Measurements from ENCODE around the gene UGP2.
"Not testable (repeated sequence)": the region's sequence is repeated elsewhere in the genome, so short reads cannot be mapped to it uniquely, and the experiment has no call there.

UGP2 gene

DNA sequence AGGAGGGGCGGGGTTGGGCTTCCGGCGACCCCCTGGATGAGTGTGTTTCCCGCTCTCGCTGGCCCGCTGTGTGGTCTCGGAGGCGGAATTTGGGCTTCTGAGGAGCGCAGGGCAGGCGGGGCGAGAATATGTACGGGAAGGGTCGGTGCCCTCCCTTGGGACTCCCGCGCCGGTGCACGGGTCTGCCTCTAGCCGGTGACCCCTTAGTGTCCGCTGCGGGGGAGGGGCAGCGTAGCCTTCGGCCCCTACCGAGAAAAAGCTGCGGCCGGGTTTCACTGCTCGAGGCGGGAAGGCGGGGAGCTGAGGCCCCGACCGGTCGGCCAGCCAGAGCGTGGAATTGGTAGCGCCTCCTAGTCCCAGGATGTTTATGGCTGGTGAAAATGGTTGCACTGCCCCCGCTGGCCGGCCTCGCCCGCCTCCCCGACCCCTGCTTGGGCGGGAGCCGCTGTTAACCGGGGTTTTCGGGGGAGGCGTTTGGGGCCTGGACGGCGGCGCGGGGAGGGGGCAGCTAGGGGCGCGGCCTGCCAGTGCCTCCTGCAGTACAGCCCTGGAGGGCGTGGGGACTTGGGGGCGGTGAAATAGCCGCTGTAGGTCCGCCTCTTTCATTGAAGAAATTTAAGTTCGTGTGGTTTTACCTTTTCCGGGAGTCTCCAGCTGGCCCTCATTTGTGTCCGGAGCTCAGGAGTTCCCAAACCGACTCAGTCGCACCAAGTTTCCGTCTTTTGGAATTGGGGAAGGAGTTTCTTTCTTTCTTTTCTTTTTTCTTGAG lies at the start of gene UGP2:
UGP2 (plus strand) TSS at position 643 of the 769 bp plus-strand sequence. CDS start 290 bp downstream, outside the sequence.
- peak; percentile 90 for DNase-seq (ENCODE audit: low spot score)

DNA sequence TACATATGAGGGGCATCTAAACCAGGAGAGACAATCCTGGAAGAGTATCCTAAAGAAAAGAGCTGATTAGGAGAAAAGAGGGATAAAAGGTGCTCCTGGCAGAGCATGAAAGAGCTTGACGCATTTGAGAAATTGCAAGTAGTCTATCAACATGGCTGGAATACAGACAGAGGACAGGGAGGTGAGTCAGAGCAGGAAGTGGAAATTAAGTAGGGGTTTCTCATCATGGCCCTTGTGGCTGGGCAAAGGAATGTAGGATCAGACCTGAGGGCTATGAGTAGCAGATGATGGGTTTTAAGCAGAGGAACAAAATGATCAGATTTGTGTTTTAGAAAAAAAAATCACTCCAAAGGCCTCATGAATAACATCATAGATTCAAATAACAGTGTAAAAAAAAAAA lies 49.2 kb upstream of the UGP2 start:
- peak; percentile 71 for DNase-seq (ENCODE audit: low spot score)

- no peak for DNase-seq (ENCODE audit: low spot score)
Observed at GRCh38 chr2:63796366-63796765, 45.3 kb upstream of the UGP2 start.

DNA sequence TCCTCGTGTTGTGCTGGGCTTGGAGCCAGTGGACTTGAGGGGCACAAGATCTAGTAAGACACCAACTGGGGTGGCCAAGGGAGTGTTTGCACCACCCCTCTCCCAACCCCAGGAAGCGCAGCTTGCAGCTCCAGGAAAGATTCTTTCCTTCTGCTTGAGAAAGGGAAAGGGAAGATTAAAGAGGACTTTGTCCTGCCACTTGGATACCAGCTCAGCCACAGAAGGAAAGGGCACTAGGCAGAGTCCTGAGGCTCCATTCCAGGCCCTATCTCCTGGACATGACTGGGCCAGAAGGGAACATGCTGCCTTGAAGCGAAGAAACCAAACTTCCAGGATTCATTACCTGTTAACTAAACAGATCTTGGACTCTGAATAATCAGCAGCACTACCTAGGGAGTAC lies 44.9 kb upstream of the UGP2 start:
- DNase-seq (ENCODE audit: low spot score) = no peak

GRCh38 chr2:63801455-63801854 lies 40.2 kb upstream of the UGP2 start:
- no peak for DNase-seq (ENCODE audit: low spot score)

DNA sequence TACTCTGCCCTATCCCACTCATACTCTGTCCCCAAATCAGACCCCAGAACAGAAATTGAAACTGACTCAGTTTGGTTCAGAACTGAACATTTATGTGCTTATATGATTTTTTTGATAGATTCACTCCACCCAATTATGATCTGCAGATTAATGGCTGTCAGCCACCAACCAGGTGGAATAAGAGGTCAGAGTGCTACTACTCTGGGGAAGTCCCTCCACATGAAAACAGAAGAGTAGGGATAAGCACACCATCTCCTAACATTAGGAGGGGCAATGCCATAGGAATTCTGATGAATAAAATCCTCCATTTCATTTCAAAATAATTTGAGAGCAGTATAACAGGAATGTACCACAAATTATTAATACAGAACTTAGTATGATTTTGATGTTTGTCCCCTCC lies 36.3 kb upstream of the UGP2 start:
- no peak for DNase-seq (ENCODE audit: low spot score)

DNA sequence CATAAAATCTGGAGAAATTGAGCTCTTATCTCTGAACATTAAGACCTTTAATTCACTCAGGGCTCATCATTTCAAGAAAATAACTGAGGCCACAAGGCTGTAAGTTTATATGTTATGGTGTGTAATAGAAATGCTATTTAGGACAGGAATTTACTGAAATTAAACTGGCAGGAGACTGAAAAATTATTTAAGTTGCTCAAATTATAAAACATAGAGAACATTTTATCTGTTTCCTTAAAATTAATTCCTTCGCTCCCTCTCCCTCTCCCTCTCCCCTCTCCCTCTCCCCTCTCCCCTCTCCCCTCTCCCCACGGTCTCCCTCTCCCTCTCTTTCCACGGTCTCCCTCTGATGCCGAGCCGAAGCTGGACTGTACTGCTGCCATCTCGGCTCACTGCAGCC lies 33.7 kb upstream of the UGP2 start:
- not testable (repeated sequence) for DNase-seq (ENCODE audit: low spot score)

- DNase-seq (ENCODE audit: low spot score) = not testable (repeated sequence)
Observed at GRCh38 chr2:63808911-63809310, 32.8 kb upstream of the UGP2 start.

DNA sequence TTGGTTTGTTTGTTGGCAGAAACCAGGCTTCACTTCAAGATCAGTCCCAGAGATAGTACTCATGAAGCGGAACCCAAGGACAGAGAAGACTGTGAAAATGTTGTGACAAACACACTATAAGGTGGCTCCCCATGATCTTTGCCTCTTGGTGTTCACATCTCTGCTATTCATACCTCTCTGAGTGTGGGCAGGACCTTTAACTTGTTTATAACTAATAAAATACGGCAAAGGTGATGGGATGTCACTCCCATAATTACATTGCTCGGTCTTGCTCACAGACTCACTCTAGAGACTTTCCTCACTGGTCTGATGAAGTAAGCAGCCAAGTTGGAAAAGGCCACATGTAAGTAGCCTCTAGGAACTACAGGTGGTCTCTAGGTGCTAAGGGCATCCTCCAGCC lies 30.6 kb upstream of the UGP2 start:
- no peak for DNase-seq (ENCODE audit: low spot score)

GRCh38 chr2:63811870-63812269 lies 29.8 kb upstream of the UGP2 start:
- DNase-seq (ENCODE audit: low spot score) = not testable (repeated sequence)

DNA sequence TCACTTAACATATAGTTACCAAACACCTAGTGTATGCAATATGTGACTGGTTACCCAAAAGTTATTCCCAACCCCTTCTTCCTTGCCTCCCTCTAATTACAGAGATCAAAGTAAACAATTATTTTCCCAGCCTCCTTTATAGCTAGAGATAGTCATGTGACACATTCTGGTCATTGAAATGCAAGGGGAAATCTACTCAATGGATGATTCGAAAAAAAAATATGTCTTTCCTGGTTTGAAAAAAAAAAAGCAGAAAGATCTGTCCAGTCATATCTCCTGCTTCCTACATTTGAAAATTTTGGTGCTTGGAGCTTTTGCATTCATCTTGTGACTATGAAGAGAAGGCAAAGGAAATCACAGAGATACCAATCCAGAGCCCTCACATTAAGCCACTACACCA lies 27.6 kb upstream of the UGP2 start:
- no peak for DNase-seq (ENCODE audit: low spot score)

DNA sequence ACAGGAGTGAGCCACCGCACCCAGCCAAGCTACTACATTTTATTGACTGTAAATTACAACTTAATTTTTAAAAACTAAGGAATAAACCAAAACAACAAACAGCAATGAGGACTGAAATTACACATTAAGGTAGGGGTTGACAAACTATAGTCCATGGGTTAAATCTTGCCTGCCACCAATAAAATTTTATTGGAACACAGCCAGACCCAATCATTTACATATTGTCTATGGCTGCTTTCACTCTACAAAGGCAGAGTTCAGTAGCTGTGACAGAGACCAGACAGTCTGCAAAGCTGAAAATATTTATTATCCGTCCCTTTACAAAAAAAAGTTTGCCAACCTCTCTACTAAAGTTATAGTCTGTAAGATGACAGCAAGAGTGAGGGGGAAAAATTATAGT lies 24.3 kb upstream of the UGP2 start:
- DNase-seq (ENCODE audit: low spot score) = no peak

DNA sequence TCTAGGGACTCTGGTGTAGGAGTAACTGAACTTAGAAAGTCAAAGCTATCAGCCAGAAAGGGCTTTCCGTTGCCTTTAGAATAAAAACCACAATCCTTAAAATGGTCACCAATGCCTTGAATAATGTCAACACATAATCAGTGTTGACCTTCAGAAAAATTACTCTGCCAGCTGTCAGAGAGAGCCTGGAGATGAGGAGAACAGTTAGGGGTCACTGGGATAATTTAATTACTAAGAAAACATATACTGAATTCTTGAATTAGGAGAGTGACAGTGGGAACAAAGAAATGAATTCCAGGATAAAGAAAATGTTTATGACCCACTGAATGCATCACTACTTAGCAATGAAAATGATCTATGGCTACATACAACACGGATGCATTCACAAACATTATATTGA lies 23.4 kb upstream of the UGP2 start:
- no peak for DNase-seq (ENCODE audit: low spot score)

- no peak for DNase-seq (ENCODE audit: low spot score)
Observed at GRCh38 chr2:63819256-63819655, 22.4 kb upstream of the UGP2 start.

- DNase-seq (ENCODE audit: low spot score) = peak; percentile 41
Observed at GRCh38 chr2:63819765-63820717, 21.7 kb upstream of the UGP2 start.

DNA sequence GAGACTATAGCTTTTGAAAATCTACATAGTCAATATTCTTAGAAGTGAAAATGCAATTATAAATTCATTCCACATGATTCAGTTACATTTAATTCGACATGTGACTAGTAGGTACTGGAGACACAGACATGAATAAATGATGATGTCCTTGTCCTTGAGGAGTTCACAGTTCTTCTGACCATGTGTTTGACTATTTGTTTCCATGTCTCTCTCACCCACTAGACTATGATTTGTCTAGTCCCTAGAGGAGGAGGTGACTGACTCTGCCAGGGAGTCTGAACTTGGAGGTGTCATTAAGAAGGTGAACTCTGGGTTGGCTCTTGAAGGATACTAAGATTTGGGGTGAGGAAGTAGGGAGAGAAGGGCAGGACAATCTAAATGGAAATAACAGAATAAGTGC lies 20.7 kb upstream of the UGP2 start:
- no peak for DNase-seq (ENCODE audit: low spot score)

DNA sequence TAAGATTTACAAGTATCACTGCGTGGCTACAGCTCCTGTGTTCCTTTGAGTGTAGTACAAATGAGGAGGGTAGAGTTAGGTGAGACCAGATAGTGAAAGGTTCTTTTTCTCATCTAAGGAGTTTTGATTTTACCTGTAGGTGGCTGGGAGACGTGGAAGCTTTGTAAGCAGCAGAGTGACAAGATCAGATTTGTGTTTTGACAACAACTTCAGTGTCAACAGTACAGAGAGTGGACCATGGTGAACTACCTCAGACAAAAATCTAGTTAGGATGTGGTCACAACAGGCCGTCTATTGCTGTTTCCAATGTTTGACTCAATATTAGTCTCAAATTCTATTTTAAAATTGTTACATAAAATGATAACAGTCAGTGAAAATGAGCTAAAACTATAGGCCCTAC lies 20.3 kb upstream of the UGP2 start:
- no peak for DNase-seq (ENCODE audit: low spot score)

GRCh38 chr2:63822478-63822877 lies 19.2 kb upstream of the UGP2 start:
- no peak for DNase-seq (ENCODE audit: low spot score)

DNA sequence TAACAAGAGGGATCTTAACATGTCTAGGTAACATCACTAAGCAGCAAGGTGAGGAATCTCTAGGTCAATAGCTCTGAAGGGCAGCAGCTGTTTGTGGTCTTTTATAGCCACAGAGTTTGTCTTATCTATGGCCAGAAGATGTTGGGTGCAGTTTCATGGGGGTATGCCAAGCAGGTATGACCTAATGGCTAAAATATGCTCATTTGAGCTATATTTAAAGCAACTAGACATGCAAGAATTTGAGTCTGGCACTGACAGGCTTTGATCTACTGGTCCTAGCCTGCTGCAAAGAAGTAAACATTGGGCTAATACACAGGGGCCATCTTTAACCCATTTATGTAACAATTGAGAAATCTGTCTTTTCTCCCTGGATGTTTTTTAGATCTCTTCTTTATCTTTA lies 13.9 kb upstream of the UGP2 start:
- DNase-seq (ENCODE audit: low spot score) = peak; percentile 67

DNA sequence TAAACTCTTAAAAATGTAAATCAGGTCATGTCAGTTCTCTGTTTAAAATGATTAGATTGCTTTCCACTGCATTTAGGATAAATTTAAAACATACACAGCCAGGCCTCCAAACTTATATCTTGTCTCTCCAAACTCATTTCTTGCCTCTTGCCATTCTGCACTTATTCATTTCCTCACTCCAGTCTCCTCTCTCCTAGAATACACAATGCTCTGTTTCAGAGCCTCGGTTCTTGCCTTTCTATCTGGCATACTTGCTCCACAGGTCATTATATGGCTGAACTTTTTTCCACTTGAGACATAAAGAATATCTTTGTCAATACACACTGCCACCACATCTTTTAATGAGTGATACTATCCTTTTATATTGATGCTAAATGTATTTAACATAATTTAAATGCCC lies 10.5 kb upstream of the UGP2 start:
- no peak for DNase-seq (ENCODE audit: low spot score)

- DNase-seq (ENCODE audit: low spot score) = no peak
Observed at GRCh38 chr2:63834401-63834800, 7.3 kb upstream of the UGP2 start.

- DNase-seq (ENCODE audit: low spot score) = no peak
Observed at GRCh38 chr2:63837036-63837594, 4.6 kb upstream of the UGP2 start.
